Measurements from ENCODE around the gene ZNRF3.

Gene ZNRF3

DNA sequence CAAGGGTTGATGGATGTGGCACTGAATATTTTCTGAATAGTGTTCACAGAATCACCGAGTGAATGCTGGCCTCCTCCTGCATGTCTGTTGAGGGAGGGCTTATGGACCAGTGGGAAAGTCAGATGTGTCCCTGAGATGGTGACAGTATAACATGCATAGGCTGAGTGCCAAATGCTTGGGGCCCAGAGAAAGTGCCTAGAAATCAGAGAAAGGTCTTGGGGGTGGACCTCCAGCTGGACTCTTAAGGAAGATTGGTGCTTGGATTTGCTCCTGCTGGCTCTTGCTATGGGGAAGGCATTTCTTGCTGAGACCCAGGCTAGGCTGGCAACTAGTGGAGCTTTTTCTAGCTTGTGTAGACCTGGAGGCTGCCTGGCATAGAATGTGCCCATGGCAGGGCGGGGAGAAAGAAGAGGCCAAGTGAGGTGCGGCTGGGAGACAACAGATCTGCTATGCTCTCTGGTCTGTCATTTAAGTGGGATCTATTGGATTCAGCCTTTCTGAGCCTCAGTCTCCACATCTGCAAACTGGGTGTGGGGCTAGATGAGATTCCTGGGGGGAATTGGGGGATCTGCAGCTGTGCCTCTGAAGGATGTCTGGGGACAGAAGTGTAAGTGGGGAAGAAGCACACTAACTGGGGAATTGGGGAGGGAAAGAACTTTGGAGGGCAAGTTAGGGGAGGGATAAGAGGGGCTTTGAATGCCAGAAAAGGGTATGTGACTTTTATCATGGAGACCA lies 27.4 kb downstream of the ZNRF3 start:
- Histone ChIP-seq H2BK5ac (ENCODE audit: low read depth, low read length, poor library complexity, severe bottlenecking) (no peak overlapping the region), H3K4me3 (ENCODE audit: insufficient read depth in 1 of 2, low read depth in 1 of 2, low read length in 2 of 2) (no peak overlapping the region), H3K18ac (ENCODE audit: low read depth in 1 of 2, low read length in 2 of 2) (no peak overlapping the region), H2AK5ac (ENCODE audit: low read length, severe bottlenecking) (peak overlapping the region; percentile 60), H3K4ac (ENCODE audit: low read depth in 1 of 2, low read length in 2 of 2) (no peak overlapping the region), H3K36me3 (ENCODE audit: control insufficient read depth in 1 of 2, insufficient read depth in 2 of 2, low read depth in 1 of 2, low read length in 2 of 2) (no peaks in the 10 kb centered on the region), H3K9ac (ENCODE audit: low read length) (no peak overlapping the region), H3K27me3 (ENCODE audit: control insufficient read depth in 1 of 2, insufficient read depth in 1 of 2, low read length in 2 of 2) (no peaks in the 10 kb centered on the region), H2BK12ac (ENCODE audit: low read length in 2 of 2) (no peak overlapping the region), H3K79me1 (replicated peaks; ENCODE audit: low read length, poor library complexity, severe bottlenecking) (peaks cover 37% of the 10 kb centered on the region), H2BK120ac (ENCODE audit: low read depth, low read length) (no peak overlapping the region), H3K23ac (ENCODE audit: low read length in 2 of 2) (no peak overlapping the region), H4K8ac (ENCODE audit: low read length) (no peak overlapping the region), H3K4me2 (ENCODE audit: low read length, poor library complexity, severe bottlenecking) (no peak overlapping the region), H3K4me1 (ENCODE audit: control insufficient read depth, insufficient read depth, low read depth, low read length) (peaks cover 16% of the 10 kb centered on the region), H3K9me3 (ENCODE audit: control insufficient read depth, low read length) (no peaks in the 10 kb centered on the region), H2AFZ (ENCODE audit: low read depth, low read length) (no peak overlapping the region), H2BK15ac (ENCODE audit: low read depth, poor library complexity, severe bottlenecking) (no peak overlapping the region), H4K91ac (ENCODE audit: low read length) (no peak overlapping the region), H3K27ac (ENCODE audit: low read length, poor library complexity, severe bottlenecking) (no peak overlapping the region), H3K14ac (ENCODE audit: low read length in 2 of 2) (no peak overlapping the region)
- 98% methylated on average over 3 of the region's 3 CpGs for WGBS
- no peak for DNase-seq

DNA sequence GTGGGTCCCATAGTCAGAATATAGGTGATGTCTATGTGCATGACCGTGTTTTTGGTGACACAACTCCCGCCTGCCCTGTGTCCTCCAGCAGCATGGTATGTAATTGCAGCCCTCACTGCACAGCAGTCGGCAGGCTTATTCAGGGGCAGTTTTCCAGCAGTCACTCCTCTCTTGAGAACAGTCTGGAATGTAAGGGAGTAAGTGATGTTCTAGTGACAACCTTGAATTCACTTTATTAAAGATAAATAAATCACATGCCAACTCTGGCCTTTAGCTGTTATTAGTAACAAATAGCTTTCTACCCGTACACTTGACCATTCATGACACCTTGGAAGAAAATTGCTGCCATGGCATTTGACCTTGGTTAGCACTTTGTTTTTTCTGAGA lies 27.9 kb downstream of the ZNRF3 start:
- Histone ChIP-seq H2BK120ac (ENCODE audit: low read depth, low read length) (no peak overlapping the region), H3K9me3 (ENCODE audit: control insufficient read depth, low read length) (no peaks in the 10 kb centered on the region), H3K27ac (ENCODE audit: low read length, poor library complexity, severe bottlenecking) (peak overlapping the region; percentile 6), H4K8ac (ENCODE audit: low read length) (no peak overlapping the region), H2BK15ac (ENCODE audit: low read depth, poor library complexity, severe bottlenecking) (no peak overlapping the region), H3K4me3 (ENCODE audit: insufficient read depth in 1 of 2, low read depth in 1 of 2, low read length in 2 of 2) (no peak overlapping the region), H3K23ac (ENCODE audit: low read length in 2 of 2) (no peak overlapping the region), H2AK5ac (ENCODE audit: low read length, severe bottlenecking) (peak overlapping the region; percentile 60), H3K79me1 (replicated peaks; ENCODE audit: low read length, poor library complexity, severe bottlenecking) (peaks cover 37% of the 10 kb centered on the region), H3K18ac (ENCODE audit: low read depth in 1 of 2, low read length in 2 of 2) (no peak overlapping the region), H2BK5ac (ENCODE audit: low read depth, low read length, poor library complexity, severe bottlenecking) (no peak overlapping the region), H3K4me1 (ENCODE audit: control insufficient read depth, insufficient read depth, low read depth, low read length) (peaks cover 12% of the 10 kb centered on the region), H3K4ac (ENCODE audit: low read depth in 1 of 2, low read length in 2 of 2) (no peak overlapping the region), H3K4me2 (ENCODE audit: low read length, poor library complexity, severe bottlenecking) (no peak overlapping the region), H2BK12ac (ENCODE audit: low read length in 2 of 2) (peak overlapping the region in 1 of 2 experiments; percentile 65), H3K36me3 (ENCODE audit: control insufficient read depth in 1 of 2, insufficient read depth in 2 of 2, low read depth in 1 of 2, low read length in 2 of 2) (no peaks in the 10 kb centered on the region), H3K9ac (ENCODE audit: low read length) (no peak overlapping the region), H4K91ac (ENCODE audit: low read length) (no peak overlapping the region), H3K14ac (ENCODE audit: low read length in 2 of 2) (no peak overlapping the region), H3K27me3 (ENCODE audit: control insufficient read depth in 1 of 2, insufficient read depth in 1 of 2, low read length in 2 of 2) (no peaks in the 10 kb centered on the region), H2AFZ (ENCODE audit: low read depth, low read length) (no peak overlapping the region)
- DNase-seq, result peak; percentile 28
- WGBS, result 96% methylated on average over 2 of the region's 4 CpGs

DNA sequence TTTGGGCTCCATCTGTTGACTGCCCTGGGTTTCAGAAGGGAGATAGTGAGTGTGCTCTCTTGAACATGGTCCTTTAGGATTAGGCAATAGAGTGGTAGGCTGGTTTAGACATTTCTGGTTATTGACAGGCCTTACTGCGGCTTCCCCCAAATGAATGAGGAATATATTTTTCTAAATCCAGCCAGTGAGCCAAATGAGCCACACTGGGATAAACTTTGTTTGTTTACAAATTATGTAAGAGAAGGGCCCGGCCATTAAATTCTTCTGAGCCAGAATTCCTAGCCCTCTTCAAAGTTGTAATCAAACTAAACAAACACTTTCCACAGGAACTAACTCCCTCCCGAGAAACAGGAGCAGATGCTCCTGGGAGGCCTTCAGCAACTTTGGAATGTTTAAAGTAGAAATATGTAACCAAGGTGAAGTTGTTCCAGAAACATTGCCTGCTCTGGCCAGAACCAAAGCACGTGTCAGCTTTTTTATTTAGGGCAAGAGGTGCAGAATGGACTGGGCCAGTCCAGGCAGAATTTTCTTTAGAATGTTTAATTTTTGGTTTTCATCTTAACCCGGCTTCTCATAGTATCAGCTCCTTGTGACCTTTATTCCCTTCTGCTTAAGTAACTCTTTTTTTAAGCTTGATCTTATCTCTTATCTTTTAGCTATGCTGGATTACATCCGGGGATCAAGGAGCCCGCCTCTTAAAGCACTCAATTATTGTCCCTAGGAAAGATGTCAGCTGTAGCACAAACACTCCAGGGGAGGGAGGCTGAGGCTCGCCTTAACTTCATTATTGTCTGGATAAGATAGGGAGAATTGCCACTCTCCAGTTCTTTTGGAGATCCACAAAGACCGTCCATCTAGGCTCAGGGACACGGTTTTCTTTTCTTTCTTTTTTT lies 28.7 kb downstream of the ZNRF3 start:
- Histone ChIP-seq H3K4ac (ENCODE audit: low read depth in 1 of 2, low read length in 2 of 2) (no peak overlapping the region), H2AK5ac (ENCODE audit: low read length, severe bottlenecking) (no peak overlapping the region), H3K9me3 (ENCODE audit: control insufficient read depth, low read length) (no peaks in the 10 kb centered on the region), H4K8ac (ENCODE audit: low read length) (no peak overlapping the region), H3K4me3 (ENCODE audit: insufficient read depth in 1 of 2, low read depth in 1 of 2, low read length in 2 of 2) (no peak overlapping the region), H2BK12ac (ENCODE audit: low read length in 2 of 2) (no peak overlapping the region), H2AFZ (ENCODE audit: low read depth, low read length) (no peak overlapping the region), H3K4me2 (ENCODE audit: low read length, poor library complexity, severe bottlenecking) (no peak overlapping the region), H3K27ac (ENCODE audit: low read length, poor library complexity, severe bottlenecking) (peak overlapping the region; percentile 6), H4K91ac (ENCODE audit: low read length) (no peak overlapping the region), H3K79me1 (replicated peaks; ENCODE audit: low read length, poor library complexity, severe bottlenecking) (peaks cover 36% of the 10 kb centered on the region), H3K27me3 (ENCODE audit: control insufficient read depth in 1 of 2, insufficient read depth in 1 of 2, low read length in 2 of 2) (no peaks in the 10 kb centered on the region), H2BK5ac (ENCODE audit: low read depth, low read length, poor library complexity, severe bottlenecking) (no peak overlapping the region), H3K4me1 (ENCODE audit: control insufficient read depth, insufficient read depth, low read depth, low read length) (peaks cover 13% of the 10 kb centered on the region), H2BK15ac (ENCODE audit: low read depth, poor library complexity, severe bottlenecking) (no peak overlapping the region), H3K23ac (ENCODE audit: low read length in 2 of 2) (no peak overlapping the region), H2BK120ac (ENCODE audit: low read depth, low read length) (no peak overlapping the region), H3K14ac (ENCODE audit: low read length in 2 of 2) (no peak overlapping the region), H3K9ac (ENCODE audit: low read length) (peak overlapping the region; percentile 11), H3K18ac (ENCODE audit: low read depth in 1 of 2, low read length in 2 of 2) (no peak overlapping the region), H3K36me3 (ENCODE audit: control insufficient read depth in 1 of 2, insufficient read depth in 2 of 2, low read depth in 1 of 2, low read length in 2 of 2) (no peaks in the 10 kb centered on the region)
- 25% methylated on average over 8 of the region's 10 CpGs for WGBS
- peak; percentile 66 for DNase-seq

DNA sequence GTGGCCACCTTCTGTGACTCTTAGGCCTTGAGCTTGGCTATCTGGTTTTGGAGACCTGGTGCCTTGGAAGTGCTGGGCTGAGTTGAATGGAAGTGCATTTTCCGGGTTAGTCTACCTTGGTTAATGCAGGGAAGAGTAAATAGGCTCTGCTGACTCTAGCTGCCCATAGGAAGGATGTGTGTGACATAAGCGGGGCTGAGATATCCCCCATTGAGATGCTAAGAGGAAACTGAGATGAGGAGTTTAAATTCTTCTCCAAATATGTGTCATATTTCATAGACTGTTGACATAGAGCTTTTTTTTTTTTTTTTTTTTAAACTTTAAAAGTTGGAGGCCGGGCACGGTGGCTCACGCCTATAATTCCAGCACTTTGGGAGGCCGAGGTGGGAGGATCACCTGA lies 30.8 kb downstream of the ZNRF3 start:
- Histone ChIP-seq H3K4me3 (ENCODE audit: insufficient read depth in 1 of 2, low read depth in 1 of 2, low read length in 2 of 2) (no peak overlapping the region), H2BK12ac (ENCODE audit: low read length in 2 of 2) (no peak overlapping the region), H2BK15ac (ENCODE audit: low read depth, poor library complexity, severe bottlenecking) (no peak overlapping the region), H3K4me1 (ENCODE audit: control insufficient read depth, insufficient read depth, low read depth, low read length) (peaks cover 23% of the 10 kb centered on the region), H4K91ac (ENCODE audit: low read length) (no peak overlapping the region), H2AFZ (ENCODE audit: low read depth, low read length) (no peak overlapping the region), H3K9ac (ENCODE audit: low read length) (no peak overlapping the region), H3K18ac (ENCODE audit: low read depth in 1 of 2, low read length in 2 of 2) (no peak overlapping the region), H2BK5ac (ENCODE audit: low read depth, low read length, poor library complexity, severe bottlenecking) (no peak overlapping the region), H3K4ac (ENCODE audit: low read depth in 1 of 2, low read length in 2 of 2) (no peak overlapping the region), H3K14ac (ENCODE audit: low read length in 2 of 2) (no peak overlapping the region), H3K9me3 (ENCODE audit: control insufficient read depth, low read length) (no peaks in the 10 kb centered on the region), H3K79me1 (replicated peaks; ENCODE audit: low read length, poor library complexity, severe bottlenecking) (peaks cover 32% of the 10 kb centered on the region), H3K27ac (ENCODE audit: low read length, poor library complexity, severe bottlenecking) (no peak overlapping the region), H3K36me3 (ENCODE audit: control insufficient read depth in 1 of 2, insufficient read depth in 2 of 2, low read depth in 1 of 2, low read length in 2 of 2) (no peaks in the 10 kb centered on the region), H2AK5ac (ENCODE audit: low read length, severe bottlenecking) (no peak overlapping the region), H3K4me2 (ENCODE audit: low read length, poor library complexity, severe bottlenecking) (no peak overlapping the region), H3K23ac (ENCODE audit: low read length in 2 of 2) (no peak overlapping the region), H4K8ac (ENCODE audit: low read length) (no peak overlapping the region), H3K27me3 (ENCODE audit: control insufficient read depth in 1 of 2, insufficient read depth in 1 of 2, low read length in 2 of 2) (no peaks in the 10 kb centered on the region), H2BK120ac (ENCODE audit: low read depth, low read length) (no peak overlapping the region)
- WGBS, result 97% methylated on average over 5 of the region's 6 CpGs
- DNase-seq, result no peak
